Measurements from ENCODE around the gene NR1D1.

DNA sequence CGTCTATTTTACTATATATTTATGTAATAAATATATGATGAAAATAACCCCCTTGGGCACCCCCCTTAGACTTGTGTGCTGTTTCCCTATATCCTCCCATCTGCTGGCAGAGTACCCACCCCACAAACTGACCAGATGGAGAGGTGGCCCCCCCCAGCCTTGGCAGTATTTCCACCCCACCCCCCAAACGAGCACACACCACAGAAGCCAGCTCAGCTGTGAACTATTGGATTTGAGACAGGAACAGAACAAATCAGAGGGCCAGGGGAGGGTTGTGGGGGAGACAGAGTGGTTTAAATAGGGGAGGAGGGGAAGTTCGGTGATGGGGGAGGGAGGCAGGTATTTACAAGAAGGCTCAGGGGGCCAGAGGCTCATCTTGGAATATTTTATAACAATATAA is 7.8 kb downstream of the NR1D1 start:
- TF ChIP-seq, protein P1, sequence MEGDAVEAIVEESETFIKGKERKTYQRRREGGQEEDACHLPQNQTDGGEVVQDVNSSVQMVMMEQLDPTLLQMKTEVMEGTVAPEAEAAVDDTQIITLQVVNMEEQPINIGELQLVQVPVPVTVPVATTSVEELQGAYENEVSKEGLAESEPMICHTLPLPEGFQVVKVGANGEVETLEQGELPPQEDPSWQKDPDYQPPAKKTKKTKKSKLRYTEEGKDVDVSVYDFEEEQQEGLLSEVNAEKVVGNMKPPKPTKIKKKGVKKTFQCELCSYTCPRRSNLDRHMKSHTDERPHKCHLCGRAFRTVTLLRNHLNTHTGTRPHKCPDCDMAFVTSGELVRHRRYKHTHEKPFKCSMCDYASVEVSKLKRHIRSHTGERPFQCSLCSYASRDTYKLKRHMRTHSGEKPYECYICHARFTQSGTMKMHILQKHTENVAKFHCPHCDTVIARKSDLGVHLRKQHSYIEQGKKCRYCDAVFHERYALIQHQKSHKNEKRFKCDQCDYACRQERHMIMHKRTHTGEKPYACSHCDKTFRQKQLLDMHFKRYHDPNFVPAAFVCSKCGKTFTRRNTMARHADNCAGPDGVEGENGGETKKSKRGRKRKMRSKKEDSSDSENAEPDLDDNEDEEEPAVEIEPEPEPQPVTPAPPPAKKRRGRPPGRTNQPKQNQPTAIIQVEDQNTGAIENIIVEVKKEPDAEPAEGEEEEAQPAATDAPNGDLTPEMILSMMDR (CRISPR knock-in tag; IDR thresholded peaks at IDR 0.05): no peak
- no peak for TF ChIP-seq MXI1 (IDR thresholded peaks at IDR 0.05; ENCODE audit: borderline replicate concordance, low read depth, low read length)
